CD4-positive, alpha-beta T cell treated with Interleukin-1 beta for 1 hour (primary cell): ENCODE data around the gene ABHD16B.

Experiments
- DNase-seq, 2 donors: peaks; one replicate each; pipeline ENCODE4 v3.0.0-alpha.2; 2020 to 2022

Gene ABHD16B

GRCh38 chr20:63881451-63882226, 20.3 kb downstream of the ABHD16B start:
- no peak for DNase-seq

- DNase-seq = no peak
These were observed 21.2 kb downstream of the ABHD16B start for GRCh38 chr20:63882257-63883200.

GRCh38 chr20:63883201-63883593, 21.9 kb downstream of the ABHD16B start:
- no peak for DNase-seq

GRCh38 chr20:63884506-63885263, 23.4 kb downstream of the ABHD16B start:
- no peak for DNase-seq

GRCh38 chr20:63885264-63886053, 24.2 kb downstream of the ABHD16B start:
- DNase-seq = no peak

GRCh38 chr20:63886054-63886419, 24.7 kb downstream of the ABHD16B start:
- DNase-seq = no peak

- no peak for DNase-seq
These were observed 25.6 kb downstream of the ABHD16B start for GRCh38 chr20:63886921-63887320.

- peak in 1 of 2 donors; percentile 9 for DNase-seq
These were observed 28.2 kb downstream of the ABHD16B start for GRCh38 chr20:63889241-63890200.

- DNase-seq = no peak
These were observed 28.9 kb downstream of the ABHD16B start for GRCh38 chr20:63890201-63890576.

GRCh38 chr20:63890616-63891015, 29.3 kb downstream of the ABHD16B start:
- no peak for DNase-seq

GRCh38 chr20:63891061-63892002, 30.0 kb downstream of the ABHD16B start:
- no peak for DNase-seq

- DNase-seq = no peak
These were observed 31.1 kb downstream of the ABHD16B start for GRCh38 chr20:63892402-63892801.

GRCh38 chr20:63893999-63894357, 32.7 kb downstream of the ABHD16B start:
- no peak for DNase-seq

GRCh38 chr20:63894358-63895201, 33.3 kb downstream of the ABHD16B start, which contains the start of gene DNAJC5:
DNAJC5 (plus strand) TSS chr20:63895126; CDS start chr20:63928346, 33,220 bp downstream.
- DNase-seq = peak; percentile 97 to 98

- no peak for DNase-seq
These were observed 34.1 kb downstream of the ABHD16B start for GRCh38 chr20:63895202-63895951.

GRCh38 chr20:63895952-63896263, 34.6 kb downstream of the ABHD16B start:
- peak in 1 of 2 donors; percentile 54 for DNase-seq

- peak; percentile 43 to 60 for DNase-seq
These were observed 35.2 kb downstream of the ABHD16B start for GRCh38 chr20:63896264-63897105.
